ENCODE measurements around the gene ADARB1.
A peak's percentile ranks its signal among the peaks of the same experiment; 100 is the strongest.

Gene ADARB1

DNA sequence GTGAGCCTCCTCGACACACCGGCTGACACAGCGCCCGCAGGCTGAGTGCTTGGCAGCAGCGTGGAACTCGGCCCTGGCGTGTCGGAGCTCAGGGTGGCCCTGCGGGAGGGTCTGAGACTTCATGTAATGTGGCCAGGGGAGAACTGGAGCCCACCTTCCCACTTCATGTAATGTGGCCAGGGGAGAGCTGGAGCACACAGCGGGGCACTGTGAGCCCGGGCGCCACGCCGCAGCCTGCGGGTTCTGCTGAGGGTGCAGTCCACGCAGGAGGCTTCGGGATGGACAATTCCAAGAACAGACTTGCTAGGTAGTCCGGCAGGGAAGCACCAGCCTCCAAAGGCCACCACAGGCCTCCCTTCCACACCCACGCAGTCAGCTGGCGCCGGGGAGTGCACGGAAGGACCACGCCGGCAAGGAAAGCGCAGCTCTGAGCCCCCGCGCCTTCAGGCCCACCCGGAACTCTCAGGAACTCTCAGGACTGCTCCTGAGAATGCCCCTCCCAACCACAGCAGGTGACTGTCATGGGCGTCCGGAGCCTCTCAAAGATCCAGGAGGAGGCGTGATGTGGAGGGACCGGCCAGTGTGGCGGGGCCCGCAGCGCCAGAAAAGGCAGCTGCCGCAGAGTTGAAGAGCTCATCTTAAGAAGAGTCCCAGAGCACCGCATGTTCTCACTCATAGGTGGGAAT, 19.3 kb upstream of the ADARB1 start:
- no peak for DNase-seq (ENCODE audit: low read depth in 2 of 2)

DNA sequence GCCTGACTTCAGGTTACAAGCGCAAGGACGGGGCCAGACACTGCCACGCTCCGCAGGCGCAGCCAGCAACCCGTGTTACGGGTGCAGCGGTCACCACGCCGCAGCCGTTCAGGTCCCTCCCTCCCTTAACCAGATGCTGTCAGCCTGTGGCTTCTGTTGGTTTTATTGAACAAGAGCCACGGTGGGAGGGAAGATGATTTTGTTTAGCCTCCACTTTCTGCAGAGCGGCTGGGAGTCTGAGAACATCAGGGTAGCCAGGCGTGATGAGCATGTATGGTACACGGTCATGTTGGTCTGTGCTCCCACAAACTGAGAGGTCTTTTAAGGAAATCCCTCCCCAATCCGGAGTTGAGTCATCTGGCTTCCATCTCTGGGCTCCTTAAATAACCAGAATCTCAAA, 18.5 kb upstream of the ADARB1 start:
- DNase-seq (ENCODE audit: low read depth in 2 of 2) = no peak

DNA sequence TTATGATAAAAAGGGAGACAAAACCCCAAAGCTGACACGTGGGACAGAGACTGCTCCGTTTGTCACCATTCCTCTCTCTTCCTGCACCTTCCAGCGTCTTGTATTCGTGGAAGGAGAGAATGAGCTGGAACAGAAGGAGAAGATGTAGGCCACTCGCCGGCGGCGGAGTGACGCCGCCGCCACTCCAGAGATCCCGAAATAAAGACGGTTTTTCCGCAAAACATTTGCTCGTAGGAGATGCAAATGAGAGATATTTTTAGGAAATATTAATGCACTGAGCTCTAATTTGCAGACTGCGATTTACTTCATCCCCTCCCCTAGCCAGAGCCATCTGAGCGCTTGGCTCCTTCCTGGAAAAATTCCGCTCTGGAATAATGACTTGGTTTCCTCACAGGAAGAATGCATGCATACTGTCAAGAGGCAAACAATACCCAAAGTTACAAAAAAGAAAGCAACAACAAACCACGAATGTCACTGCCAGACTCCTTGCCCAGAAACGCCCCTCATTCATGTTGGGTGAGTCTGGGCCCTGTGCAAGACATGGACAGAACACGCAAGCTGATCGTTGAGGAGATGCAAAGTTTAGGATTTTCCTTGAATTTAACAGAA, 18.0 kb upstream of the ADARB1 start:
- no peak for DNase-seq (ENCODE audit: low read depth in 2 of 2)

DNA sequence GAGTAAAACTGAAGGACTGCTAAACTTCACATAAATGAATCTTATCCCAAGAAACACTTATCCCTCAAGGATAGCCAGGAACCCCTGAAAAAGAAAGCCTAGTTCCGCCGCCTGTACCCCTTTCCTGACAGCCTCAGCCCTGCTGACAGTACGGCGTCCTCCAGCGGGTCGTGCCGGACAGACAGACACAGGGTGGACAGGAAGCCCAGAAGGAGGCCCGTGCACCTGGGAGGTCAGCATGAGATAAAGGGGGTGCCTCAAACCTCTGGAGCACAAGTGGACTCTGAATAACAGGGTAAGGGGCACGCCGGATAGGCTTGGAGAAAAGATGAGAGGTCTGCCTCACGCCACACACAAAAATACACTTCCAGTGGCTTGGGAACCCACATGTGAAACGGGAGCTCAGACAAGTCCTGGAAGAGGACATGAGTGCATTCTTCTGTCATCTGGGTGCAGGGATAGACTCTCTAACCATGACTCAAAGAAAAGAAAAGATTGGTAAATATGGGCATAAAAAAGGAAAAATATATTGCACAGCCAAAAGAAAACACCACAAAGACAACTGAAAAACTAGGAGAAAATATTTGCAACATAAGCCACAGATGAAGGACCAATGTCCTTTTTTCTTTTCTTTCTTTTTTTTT, 17.3 kb upstream of the ADARB1 start:
- DNase-seq (ENCODE audit: low read depth in 2 of 2) = no peak

DNA sequence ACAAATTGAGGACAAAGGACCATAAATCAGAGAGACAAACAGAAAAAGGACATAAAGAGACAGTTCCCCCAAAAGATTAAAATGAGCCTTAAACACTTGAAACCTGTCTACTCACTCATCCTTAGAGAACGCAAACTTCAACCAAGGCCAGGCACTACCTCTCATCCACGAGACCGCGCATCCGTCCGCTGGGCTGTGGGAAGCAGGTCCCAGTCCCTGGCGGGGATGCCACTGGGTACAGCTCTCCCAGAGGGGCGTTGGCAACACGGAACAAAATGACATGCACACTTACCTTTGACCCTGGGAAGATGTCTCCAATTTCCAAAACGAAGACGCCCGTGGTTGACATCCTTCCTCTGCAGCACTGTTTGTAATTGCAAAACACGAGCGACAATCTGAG, 16.5 kb upstream of the ADARB1 start:
- no peak for DNase-seq (ENCODE audit: low read depth in 2 of 2)

DNA sequence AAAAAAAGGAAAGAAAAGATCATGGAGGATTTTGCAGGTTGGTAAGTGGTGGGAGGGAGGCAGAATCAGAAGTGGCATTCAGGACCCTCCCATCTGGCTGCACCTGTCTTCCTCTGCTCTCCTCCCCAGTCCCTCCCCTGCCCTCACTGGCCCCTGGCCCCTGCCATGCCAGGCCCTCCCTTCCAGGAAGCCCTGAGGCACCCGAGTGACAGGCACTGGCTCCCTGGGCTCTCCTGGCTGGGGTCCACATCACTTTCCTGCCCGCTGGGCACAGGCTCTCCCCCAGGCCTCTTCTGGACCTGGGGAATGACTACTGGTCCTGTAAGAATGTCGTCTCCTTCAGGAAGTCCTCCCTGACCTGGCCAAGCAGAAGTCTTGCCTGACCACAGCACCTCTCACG, 15.3 kb upstream of the ADARB1 start:
- DNase-seq (ENCODE audit: low read depth in 2 of 2) = no peak

DNA sequence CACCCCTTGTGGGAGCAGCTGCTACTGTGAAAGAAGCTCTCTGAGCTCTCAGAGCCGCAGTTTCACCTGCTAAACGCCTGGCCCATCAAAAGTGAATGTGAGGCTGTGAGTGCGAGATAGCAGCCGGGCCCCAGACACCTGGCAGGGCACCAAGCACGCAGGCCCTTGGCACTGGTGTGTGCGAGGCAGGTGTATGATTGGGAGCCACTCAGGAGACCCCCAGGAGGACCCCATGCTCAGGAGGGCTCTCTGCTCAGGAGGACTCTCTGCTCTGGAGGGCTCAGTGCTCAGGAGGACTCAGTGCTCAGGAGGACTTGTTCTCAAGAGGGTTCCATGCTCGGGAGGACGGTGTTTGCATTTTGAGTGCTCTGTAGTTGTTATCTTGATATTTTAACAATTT, 14.3 kb upstream of the ADARB1 start:
- no peak for DNase-seq (ENCODE audit: low read depth in 2 of 2)

DNA sequence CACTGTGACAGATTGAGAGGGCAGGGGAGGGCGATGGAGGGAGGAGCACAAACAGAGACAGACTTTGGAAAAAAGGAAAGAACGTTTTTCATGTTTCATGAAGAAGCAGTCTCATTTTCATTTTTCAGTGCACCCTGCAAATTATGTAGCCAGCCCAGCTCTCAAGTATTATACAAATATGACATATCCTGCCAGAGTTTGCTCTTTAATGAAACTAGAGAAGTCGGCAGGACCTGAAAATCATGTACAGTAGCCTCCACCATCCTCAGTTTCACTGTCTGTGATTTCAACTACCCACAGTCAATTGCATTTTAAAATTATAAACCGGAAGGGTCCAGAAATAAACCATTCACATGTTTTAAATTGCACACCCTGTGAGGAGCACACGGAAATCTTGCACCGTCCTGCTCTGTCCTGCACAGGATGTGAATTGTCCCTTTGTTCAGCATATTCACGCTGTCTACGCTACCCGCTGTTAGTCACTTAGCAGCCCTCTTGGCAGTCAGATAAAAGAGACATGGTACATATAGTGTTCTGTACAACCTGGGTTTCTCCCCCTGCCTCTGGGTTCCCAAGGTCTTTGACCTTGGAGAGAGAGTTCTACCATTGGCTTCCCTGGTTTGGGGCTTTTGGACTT, 13.6 kb upstream of the ADARB1 start:
- DNase-seq (ENCODE audit: low read depth in 2 of 2) = no peak

DNA sequence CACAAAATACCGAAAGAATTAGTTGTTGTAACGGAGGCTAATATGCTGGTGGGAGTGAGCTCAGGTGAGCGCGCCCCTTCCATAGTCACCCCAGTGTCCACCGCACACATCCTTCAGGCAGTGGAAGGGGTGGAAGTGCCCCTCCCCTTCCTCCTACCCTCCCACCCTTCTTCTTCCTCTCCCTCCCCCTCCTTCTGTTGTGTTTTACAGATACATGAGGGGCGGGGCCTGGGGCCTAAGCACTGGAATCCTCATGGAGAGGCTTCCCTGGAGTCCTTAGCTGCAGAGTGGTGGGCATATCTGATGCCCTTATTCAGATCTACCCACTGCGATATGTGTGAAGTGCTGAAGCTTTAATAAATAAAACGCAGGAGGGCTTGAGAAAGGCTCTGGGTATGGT, 10.3 kb upstream of the ADARB1 start:
- DNase-seq (ENCODE audit: low read depth in 2 of 2) = no peak

DNA sequence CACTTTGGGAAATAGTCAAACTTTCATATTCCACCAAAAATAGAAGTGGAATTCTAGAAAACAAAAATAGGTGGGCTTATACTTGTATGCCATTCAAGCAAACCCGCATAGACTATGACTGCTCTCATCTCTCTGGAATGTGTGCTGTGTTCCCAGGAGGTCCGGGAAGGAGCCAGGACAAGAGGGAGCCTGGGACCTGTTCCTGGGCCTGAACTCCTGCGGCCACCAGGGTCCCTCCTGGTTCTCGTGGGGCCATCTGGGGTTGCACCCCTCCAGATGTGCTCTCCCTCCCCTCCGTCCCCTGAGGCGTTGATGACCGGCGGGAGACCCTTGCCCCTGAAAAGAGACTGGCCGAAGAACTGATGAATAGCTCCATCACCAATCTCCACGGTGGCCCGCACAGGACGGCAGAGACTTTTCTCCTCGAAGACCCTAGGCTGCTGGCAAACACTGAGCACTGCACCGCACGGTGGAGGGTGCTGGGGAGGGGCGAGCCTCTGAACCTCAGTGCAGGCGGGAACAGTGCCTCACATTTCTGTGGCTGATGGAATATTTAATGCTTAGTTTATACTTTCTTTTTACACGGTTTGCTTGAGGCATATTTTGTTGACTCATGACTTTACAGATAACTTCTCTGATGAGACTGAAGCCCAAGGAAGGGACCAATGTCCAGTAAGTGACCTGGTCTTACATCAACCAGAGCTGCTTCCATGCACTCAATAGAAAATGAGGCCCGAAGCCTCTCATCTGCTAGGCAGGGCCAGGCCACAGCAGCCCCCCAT, 9.6 kb upstream of the ADARB1 start:
- DNase-seq (ENCODE audit: low read depth in 2 of 2) = no peak

DNA sequence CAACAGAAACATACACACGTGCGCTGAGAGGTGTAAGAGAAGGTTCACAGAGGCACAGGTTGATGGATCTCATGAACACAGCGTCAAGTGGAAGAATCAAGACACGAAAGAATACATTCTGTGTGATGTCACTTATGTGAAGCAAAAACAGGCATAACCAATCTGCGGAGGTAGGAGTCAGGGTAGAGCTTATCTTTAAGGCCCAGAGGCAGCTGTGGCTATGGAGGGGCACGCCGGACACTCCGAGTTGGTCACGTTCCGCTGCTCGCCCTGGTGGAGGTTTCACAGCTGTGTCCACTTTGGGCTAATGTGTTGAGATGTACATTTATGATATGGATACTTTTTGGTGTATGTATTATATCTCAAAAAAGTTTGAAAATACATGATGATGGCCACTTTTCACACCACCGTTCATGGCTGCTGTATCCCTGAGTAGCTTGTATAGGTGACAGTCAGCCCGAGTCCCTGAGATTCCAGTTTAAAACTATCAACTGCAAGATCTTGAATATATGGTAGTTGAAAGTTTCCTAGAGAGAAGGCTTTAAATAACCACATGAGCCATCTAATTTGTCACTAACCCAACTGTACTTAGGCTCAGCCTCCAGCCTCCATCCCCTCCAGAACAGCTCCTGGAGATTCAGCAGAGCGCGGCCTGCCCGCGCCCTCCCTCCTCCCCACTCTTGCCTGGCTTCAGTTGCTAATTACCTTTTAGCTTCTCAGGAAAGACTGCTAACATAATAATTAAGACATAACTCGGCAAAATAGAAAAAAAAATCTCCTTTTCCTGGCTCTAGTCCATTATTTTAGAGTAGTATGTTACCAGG, 6.7 kb upstream of the ADARB1 start:
- DNase-seq (ENCODE audit: low read depth in 2 of 2) = no peak

DNA sequence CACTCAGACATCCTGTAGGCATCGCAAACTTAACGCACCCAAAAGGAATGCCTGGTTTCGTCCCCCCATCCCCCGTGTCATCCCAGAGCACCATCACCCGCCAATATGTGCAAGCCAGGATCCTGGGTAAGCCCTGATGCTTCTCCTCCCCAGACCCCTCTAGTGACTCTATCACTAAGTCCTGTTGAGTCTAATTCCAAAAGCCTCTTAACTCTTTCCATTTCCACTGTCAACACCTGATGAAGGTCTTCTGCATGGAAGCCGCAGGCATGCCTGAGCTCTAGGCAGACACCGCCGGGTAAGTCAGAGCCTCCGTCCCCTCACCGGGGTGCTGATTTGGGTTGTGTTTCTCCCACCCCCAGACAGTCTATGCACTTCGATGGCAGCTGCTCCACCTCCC, 5.3 kb upstream of the ADARB1 start:
- DNase-seq (ENCODE audit: low read depth in 2 of 2) = no peak

DNA sequence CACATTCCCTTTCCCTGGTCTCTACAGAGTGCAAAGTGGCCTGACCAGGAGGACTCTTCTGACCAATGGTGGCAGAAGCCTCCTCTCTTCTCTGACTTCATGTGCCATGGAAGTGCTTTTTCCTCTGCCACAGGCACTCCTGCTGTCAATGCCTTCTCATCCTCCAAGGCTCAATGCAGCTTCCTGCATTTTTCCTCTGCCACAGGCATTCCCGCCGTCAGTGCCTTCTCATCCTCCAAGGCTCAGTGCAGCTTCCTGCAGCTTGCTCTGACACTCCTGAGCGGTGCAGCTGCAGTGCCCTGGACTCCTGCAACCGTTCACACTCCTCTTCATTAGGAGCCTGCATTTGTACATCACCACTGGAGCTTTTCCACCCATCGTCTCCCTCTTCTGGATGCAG, 4.7 kb upstream of the ADARB1 start:
- no peak for DNase-seq (ENCODE audit: low read depth in 2 of 2)

DNA sequence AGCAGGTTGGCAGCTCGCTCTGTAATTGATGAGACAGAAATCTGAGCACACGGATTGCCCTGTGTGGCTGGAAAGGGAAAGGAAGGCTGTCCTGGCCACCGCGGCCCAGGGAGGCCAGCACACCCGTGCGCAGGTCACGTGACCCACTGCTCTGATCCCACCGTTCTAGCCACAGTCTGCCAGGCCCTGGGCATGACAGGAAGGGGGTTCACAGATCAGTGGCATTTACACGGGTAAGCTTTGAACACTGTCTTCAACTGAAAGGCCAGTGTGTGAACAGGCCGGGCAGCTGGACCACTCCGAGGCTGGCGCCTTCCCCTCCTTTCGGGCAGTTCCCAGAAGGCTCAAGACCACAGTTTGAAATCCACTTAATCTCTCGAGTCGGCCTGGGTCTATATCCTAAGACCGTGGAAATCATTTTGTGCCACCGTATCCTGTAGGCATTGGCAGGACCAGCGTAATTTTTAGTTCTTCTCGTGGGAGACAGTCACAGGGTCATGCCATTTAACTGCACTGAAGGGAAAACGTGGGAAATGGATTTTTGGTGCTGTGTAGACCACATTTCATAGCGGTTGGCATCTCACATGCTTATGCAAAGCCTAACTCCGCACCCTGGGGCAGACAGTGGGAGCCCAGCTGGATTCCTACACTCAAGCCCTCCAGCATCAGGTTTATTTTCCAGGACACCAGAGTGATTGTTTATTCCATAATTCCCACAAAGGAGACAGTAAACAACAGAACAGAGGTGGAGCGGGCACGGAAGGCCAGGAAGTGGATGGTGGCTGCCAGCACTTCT, 3.1 kb upstream of the ADARB1 start:
- DNase-seq (ENCODE audit: low read depth in 2 of 2) = no peak

DNA sequence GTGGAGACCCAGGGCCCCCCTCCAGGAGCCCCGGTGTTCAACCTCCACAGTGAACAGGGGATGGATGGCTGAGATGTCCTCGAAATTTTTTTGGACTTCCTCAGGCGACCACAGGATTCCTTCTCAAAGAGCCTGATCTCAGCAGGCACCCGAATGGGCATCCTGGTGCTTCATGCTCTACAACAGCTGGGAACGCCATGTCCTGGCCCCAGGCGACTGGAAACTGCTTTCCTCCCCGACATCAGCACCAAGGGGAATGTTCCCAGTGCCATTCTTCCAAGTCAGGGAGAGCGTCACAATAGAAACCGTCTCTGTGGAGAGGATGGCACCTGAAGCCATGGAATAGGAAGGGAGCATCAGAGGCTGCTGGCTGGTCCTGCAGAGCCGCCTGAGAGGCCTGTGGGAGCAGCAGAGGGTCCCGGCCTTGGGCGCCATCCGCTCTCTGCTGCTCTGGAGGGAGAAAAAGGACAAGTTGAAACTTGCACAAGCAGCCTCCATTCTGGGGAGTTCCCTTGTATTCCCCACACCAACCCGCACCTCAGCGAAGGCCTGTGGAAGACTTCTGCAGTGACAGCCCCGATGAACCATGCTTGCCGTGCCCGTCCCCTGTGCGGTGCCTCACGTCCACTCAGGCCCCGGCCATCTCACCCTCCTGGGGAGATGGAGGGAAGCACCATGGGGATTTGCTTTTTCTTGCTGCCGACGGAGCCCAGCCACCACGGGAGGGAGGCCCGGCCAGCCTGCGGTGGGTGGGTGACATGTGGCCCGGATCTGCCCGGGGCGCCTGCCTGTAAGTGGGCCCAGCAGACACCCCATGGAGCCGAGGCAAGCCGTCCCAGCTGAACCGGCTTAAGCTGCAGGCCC, 2.3 kb upstream of the ADARB1 start:
- no peak for DNase-seq (ENCODE audit: low read depth in 2 of 2)

DNA sequence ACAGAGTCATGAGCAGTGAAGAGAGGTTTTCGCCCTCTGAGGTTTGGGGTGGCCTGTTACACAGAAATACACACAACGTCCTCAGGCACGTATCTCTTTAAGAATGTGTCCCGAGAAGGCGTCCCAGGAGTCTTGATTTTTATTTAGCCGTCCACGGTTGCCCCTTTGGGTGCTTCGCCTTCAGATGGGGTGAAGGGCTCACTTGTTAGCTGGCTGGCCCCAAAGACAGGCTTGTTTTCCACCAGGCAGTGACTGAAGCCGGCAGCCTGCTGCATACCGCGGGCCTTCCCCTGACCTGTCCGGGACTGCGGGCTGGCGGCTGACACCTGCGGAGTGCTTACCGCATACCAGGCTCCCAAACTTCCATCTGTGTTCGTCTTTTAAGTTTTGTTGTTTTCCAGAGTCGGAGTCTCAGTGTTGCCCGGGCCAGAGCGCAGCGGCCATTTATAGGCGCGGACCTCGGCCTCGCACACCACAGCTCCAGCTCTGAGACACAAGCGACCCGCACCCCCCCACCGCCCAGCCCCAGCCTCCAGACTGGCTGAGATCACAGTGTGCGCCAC, 1.6 kb upstream of the ADARB1 start:
- no peak for DNase-seq (ENCODE audit: low read depth in 2 of 2)

DNA sequence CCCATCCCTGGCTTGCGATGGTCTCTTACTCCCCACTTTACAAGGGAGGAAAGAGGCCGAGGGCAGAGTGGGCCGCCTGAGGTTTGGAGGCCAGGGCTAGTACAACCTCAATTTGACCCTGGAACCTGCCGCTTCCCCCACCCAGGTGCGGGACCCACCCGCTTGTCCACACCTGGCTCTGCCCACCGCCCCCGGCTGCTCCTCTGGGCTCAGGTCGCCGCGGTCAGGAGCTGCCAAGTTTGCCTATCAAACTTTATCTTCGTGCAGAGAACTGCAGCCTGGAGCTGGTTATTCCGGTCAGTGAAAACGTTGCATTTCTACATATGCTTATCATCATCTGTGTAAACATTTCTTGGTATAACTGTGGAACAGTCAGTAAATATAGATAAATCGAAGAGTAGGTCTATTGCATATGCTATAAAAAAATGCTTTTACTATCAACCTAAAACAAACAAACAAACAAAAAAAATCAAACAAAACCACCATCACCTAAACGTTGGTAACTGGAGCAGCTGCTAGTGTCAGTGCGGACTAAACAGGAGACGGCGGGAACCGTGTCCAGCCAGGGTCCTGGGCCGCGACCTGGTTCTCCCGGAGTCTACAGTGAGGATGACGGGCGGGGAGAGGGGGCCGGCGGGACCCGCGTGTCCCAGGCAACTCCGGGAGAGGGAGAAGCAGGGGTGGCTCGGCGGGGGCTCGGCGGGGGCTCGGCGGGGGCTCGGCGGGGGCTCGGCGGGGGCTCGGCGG, 906 bp upstream of the ADARB1 start:
- peak in 1 of 2 donors; percentile 7 for DNase-seq (ENCODE audit: low read depth in 2 of 2)

DNA sequence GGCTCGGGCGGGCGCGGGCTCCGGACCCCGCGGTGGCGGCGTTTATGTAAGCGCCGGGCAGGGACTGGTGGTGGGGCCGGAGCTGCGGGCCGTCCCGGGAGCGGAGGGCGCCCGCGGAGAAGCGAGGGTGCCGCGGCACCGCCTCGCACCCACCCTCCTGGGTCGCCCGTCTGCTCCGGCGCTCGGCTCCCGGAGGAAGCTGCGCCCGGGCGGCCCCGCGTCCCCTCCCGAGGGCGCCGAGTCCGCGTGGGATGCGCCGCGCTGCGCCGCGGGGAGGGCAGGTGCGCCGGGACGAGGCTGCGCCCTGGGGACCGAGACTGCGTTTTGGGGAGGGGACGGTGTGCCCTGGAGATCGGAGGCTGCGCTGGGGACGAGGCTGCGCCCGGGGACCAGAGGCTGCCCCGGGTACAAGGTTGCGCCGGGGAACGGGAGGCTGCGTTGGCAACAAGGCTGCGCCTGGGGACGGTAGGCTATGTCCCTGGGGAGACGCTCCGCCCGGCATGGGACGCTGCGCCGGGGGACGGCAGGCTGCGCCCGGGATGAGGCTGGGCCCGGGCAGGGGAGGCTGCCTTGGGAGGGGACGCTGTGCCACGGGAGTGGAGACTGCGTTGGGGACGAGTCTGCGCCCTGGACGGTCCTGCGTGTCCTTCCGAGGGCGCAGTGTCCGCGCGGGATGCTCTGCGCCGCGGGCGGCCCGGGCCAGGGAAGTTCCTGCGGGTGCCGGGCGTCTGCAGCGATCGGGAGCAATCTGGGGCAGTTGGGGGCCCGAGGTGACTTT, 627 bp downstream of the ADARB1 start:
- peak in 1 of 2 donors; percentile 28 for DNase-seq (ENCODE audit: low read depth in 2 of 2)

Data from stimulated activated CD8-positive, alpha-beta memory T cell treated with anti-CD3 and anti-CD28 coated beads, Interleukin-15, amount 100 ng/mL, for 48 hours (primary cell).